Activated CD8-positive, alpha-beta memory T cell treated with anti-CD3 and anti-CD28 coated beads, Interleukin-2, amount 10 ng/mL, durations not matched to agents 7 days and 5 days (primary cell): ENCODE data around the gene PLCH1. TPM values are rescaled to one million over a fixed set of nuclear protein-coding genes. Genes with fewer than 3 reads are reported as not detected.

ENCODE experiments used
- ATAC-seq: fragments of 150-1000 bp; cut with Tn5 transposase; one replicate; pipeline ENCODE4 v1.10.0; 2021; ENCODE audit warnings: moderate library complexity
- CTCF ChIA-PET: fragments of 350-600 bp; sonication (Branson Sonifier 250); formaldehyde crosslinking; loops from one replicate; lab custom pipeline; 2021; ENCODE audit warnings: antibody characterized with exemption; lab: Charles Lee
- DNase-seq: peaks from one replicate; pipeline ENCODE4 v3.0.0-alpha.2; 2020
- H3K27ac Mint-ChIP-seq: one replicate; pipeline ENCODE4 v1.8.0; 2021; ENCODE audit warnings: mild to moderate bottlenecking, mixed read lengths
- H3K27me3 Mint-ChIP-seq: one replicate; pipeline ENCODE4 v1.8.0; 2021; ENCODE audit warnings: mixed read lengths
- H3K36me3 Mint-ChIP-seq: one replicate; pipeline ENCODE4 v1.8.0; 2021; ENCODE audit warnings: mild to moderate bottlenecking, mixed read lengths
- H3K4me1 Mint-ChIP-seq: one replicate; pipeline ENCODE4 v1.8.0; 2021; ENCODE audit warnings: mixed read lengths
- H3K4me3 Mint-ChIP-seq: one replicate; pipeline ENCODE4 v1.8.0; 2021; ENCODE audit warnings: mild to moderate bottlenecking, moderate library complexity, mixed read lengths
- H3K9me3 Mint-ChIP-seq: one replicate; pipeline ENCODE4 v1.8.0; 2022; ENCODE audit warnings: low read depth, mixed read lengths
- total RNA-seq, 2 experiments: library from RNA; stranded (reverse); gene quantifications; one replicate each; pipeline ENCODE4 v1.2.3, GENCODE V29; 2021

The PLCH1 gene
- total RNA-seq, 2 experiments from 2014 or later: 0.26 to 0.58 TPM

DNA sequence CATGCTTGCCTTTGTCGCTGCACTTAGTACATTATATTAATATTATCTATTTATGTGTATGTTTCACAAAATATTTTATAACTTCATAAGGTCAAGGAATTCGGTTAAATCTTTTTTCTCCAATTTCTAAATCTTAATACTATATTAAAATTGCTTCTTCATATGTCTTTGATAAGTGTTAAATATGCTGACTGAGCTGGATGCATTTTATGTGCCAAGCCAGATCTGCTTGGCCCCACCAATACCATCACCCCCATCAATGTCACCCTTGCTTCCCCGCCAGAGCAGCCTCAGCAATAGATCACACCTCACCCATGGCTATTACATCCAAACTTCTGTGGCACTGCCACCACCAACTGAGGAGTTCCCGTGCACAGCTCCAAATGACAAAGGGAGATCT, 287.3 kb downstream of the PLCH1 start:
- no peak overlapping the region for H3K4me3 Mint-ChIP-seq
- no peaks in the 10 kb centered on the region for H3K4me1 Mint-ChIP-seq
- no peak for ATAC-seq
- DNase-seq: no peak
- H3K27ac Mint-ChIP-seq: no peak overlapping the region
- CTCF ChIA-PET: no interaction called here
- no peaks in the 10 kb centered on the region for H3K36me3 Mint-ChIP-seq
- no peaks in the 10 kb centered on the region for H3K27me3 Mint-ChIP-seq
- H3K9me3 Mint-ChIP-seq: no peaks in the 10 kb centered on the region

DNA sequence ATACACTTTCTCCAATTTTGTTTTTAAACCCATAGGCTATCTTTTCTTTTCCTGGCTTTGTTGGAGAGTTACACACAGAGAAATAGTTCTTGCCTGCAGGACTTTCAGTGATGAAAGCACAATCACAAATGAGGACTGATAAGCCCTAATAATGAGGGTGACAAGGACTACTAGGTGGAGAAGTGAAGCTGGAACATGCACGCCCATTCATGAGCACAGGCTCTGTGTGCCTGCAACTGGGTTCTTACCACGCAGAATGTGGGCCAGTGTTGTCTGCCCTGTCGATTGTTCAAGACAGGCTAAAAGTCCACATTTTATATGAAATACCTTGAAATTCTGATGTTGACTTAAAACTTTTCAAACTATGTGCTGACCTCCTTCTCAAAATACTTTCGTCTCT, 289.1 kb downstream of the PLCH1 start:
- H3K36me3 Mint-ChIP-seq: no peaks in the 10 kb centered on the region
- no peak overlapping the region for H3K27ac Mint-ChIP-seq
- H3K27me3 Mint-ChIP-seq: no peaks in the 10 kb centered on the region
- no peak for DNase-seq
- no peak overlapping the region for H3K4me3 Mint-ChIP-seq
- no peaks in the 10 kb centered on the region for H3K4me1 Mint-ChIP-seq
- no peak for ATAC-seq
- no peaks in the 10 kb centered on the region for H3K9me3 Mint-ChIP-seq
- CTCF ChIA-PET: no interaction called here

DNA sequence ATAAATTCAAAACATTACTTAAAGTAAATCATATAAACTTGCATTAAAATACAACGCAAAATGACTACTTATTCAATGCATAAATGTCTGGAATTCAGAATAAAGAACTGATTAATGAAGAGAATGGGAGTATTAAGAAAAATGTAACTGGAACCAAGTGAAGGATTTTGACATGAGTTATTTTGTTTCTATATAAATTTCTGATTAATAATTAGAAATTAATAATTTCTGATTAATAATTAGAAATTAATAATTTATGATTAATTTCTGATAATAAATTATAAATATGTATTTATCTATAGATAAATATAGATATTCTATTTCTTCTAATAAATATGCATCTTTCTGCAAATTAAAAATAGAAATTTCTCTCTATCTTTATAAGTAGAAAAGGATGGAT, 291.4 kb downstream of the PLCH1 start:
- CTCF ChIA-PET: no interaction called here
- H3K36me3 Mint-ChIP-seq: no peaks in the 10 kb centered on the region
- ATAC-seq (no peak), DNase-seq (no peak)
- H3K4me3 Mint-ChIP-seq: no peak overlapping the region
- no peaks in the 10 kb centered on the region for H3K9me3 Mint-ChIP-seq
- H3K27me3 Mint-ChIP-seq: no peaks in the 10 kb centered on the region
- no peak overlapping the region for H3K27ac Mint-ChIP-seq
- H3K4me1 Mint-ChIP-seq: no peaks in the 10 kb centered on the region

DNA sequence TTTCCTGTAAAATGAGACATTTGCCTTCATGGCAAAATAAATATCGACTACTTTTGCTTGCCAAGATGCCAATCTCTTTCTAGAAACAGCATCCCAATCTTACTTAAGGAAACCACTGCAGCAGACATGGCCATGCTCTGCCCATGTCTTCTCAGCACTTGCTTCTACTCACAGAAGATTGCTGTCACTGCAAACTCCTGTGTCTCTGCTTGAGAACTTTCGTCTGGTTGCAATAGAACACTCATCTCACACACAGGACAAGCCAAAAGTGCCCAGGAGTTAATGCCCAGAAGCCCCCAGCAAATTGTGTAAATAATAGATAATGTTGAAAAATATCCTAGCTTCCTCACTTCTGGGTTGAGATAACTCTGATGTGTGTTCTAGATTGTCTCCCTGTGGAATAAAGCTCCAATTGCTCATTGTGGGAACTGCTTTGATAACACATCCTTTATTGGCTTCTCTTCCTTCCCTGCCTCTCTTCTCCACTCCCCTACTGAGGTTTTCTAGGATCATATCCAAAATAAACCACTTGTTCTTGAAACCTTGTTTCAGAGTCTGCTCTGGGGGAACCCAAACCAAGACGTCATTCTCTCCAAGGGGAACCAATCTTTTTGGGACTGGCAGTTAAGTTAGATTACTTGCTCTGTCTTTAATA, 295.1 kb downstream of the PLCH1 start:
- DNase-seq (no peak), ATAC-seq (no peak)
- CTCF ChIA-PET: no interaction called here
- Mint-ChIP-seq H3K4me3 (no peak overlapping the region), H3K9me3 (no peaks in the 10 kb centered on the region), H3K36me3 (no peaks in the 10 kb centered on the region), H3K27me3 (no peaks in the 10 kb centered on the region), H3K27ac (no peak overlapping the region), H3K4me1 (no peaks in the 10 kb centered on the region)

DNA sequence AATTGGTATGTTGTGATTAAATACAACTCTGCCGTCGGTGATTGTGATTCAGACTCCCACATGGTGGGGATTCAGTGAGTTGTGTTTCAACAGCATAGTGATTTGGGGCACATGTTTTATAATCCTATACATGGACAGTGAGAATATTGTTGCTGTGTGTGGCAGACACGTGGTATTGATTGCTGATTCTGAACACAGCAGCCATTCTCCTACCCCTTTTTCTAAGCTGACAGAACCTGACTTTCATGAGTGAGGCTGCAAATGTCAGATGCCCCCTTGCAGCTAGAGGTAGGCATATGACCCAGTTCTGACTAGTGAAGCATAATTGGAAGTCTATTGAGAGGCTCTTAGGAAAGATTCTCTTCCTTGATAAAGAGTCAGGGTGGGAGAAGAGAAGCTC, 296.3 kb downstream of the PLCH1 start:
- Mint-ChIP-seq H3K4me3 (no peak overlapping the region), H3K27ac (no peak overlapping the region), H3K4me1 (no peaks in the 10 kb centered on the region), H3K36me3 (no peaks in the 10 kb centered on the region), H3K9me3 (no peaks in the 10 kb centered on the region), H3K27me3 (no peaks in the 10 kb centered on the region)
- CTCF ChIA-PET: no interaction called here
- no peak for ATAC-seq
- DNase-seq: no peak

DNA sequence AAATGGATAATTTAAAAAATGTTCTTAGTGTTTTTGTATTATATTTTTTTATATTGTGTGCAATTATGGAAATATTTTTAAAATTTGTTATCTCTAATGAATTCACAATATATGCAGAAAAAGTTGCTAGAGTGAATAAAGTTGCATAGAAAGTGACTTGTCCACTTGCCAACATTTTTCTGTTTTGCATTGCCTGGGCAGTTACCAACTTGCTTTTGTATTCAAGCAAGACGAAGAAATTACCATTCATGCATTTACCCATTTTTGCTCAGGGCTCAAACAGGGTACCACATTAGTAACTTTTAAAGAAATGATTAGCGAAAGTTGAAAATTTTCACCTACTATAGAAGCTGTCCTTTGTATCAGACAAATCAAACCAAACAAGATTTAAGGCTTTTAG, 298.5 kb downstream of the PLCH1 start:
- Mint-ChIP-seq H3K4me3 (no peak overlapping the region), H3K36me3 (no peaks in the 10 kb centered on the region), H3K27ac (no peak overlapping the region), H3K9me3 (no peaks in the 10 kb centered on the region), H3K4me1 (no peaks in the 10 kb centered on the region), H3K27me3 (no peaks in the 10 kb centered on the region)
- ATAC-seq (no peak), DNase-seq (no peak)
- CTCF ChIA-PET: no interaction called here

DNA sequence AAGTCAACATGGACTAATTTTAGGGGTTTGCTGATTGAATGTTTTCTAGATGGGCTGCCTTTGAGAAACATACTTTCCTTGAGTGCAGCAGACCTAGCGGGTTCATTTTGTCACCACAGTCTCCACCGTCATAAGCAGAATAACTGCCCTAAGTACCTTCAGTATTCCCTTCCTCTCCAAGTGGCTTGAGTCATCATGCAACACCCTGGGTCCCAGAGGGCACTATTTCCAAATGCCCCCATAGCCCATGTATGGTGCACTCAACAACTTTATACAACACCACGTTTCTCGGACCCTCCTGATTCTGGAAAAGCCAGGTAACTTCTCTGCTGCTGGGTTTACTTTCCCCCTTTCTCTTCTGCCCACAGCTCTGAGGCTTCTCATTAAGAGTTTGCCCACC, 300.1 kb downstream of the PLCH1 start:
- no peak for ATAC-seq
- CTCF ChIA-PET: no interaction called here
- no peaks in the 10 kb centered on the region for H3K36me3 Mint-ChIP-seq

DNA sequence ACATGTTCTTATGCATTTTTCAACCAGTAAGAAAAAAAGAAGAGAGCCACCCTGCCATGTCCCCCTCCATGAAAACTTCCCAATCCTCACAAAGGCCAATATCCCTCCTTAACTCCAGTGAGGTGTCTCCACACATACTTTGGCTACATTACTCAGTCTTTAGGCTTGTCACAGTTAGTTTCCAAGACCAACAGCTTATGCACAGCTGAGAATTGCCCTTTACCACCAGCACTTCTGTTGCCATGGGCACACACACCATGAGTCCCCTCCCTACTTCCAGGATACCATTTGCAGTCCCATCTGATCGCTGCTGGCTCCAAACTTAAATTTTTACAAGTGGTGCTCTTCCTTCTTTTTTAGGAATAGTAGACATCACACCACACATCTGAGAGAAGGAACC, 301.1 kb downstream of the PLCH1 start:
- Mint-ChIP-seq H3K27ac (no peak overlapping the region), H3K4me1 (no peaks in the 10 kb centered on the region), H3K4me3 (no peak overlapping the region), H3K36me3 (no peaks in the 10 kb centered on the region), H3K9me3 (no peaks in the 10 kb centered on the region), H3K27me3 (no peaks in the 10 kb centered on the region)
- DNase-seq (no peak), ATAC-seq (no peak)
- CTCF ChIA-PET: no interaction called here

More for the DNA sequence above, 300.1 kb downstream of the PLCH1 start:
- no peak for DNase-seq
- Mint-ChIP-seq H3K27ac (no peak overlapping the region), H3K4me1 (no peaks in the 10 kb centered on the region), H3K9me3 (no peaks in the 10 kb centered on the region), H3K4me3 (no peak overlapping the region), H3K27me3 (no peaks in the 10 kb centered on the region)

DNA sequence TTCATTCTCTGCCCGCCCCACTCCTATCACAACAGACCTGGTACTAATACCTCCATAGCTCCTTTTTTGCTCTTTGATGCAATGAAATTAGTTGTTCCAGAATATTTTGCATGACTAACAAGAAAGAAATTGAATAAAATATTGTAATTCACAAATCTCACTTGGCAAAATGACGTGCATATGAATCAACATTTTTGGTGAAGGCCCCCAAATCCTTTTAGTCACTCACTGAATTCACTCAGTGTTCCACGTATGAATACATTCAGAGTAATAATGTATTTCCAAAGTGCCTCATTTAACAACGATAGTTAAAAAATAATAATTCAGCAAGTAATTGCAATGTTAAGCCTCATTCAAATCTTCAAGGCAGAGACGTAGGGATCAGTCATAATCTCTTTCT, 302.8 kb downstream of the PLCH1 start:
- Mint-ChIP-seq H3K27me3 (no peaks in the 10 kb centered on the region), H3K27ac (no peak overlapping the region), H3K36me3 (no peaks in the 10 kb centered on the region), H3K4me1 (no peaks in the 10 kb centered on the region), H3K4me3 (no peak overlapping the region), H3K9me3 (no peaks in the 10 kb centered on the region)
- DNase-seq: no peak
- CTCF ChIA-PET: no interaction called here
- ATAC-seq: no peak

DNA sequence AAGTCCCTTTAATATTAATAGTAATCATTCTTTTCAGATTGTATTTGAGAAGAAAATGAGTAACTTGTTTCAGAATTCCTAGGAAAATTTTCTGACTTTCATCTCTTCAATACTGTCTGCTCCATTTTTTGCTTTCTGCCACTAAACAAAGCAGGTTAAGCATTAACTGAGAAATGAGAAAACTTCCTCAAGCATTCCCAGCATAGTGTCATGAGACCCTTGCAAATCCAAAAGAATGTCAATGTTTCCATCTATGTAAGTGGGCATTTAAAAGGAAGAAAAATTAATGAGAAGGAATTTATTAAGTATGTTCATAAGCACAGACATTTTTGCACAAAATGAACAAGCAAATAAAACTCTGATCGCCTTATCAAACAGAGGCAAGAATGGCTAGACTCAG, 303.4 kb downstream of the PLCH1 start:
- H3K27ac Mint-ChIP-seq: no peak overlapping the region
- no peaks in the 10 kb centered on the region for H3K27me3 Mint-ChIP-seq
- DNase-seq (no peak), ATAC-seq (no peak)
- H3K9me3 Mint-ChIP-seq: no peaks in the 10 kb centered on the region
- no peaks in the 10 kb centered on the region for H3K4me1 Mint-ChIP-seq
- H3K36me3 Mint-ChIP-seq: no peaks in the 10 kb centered on the region
- H3K4me3 Mint-ChIP-seq: no peak overlapping the region
- CTCF ChIA-PET: no interaction called here

DNA sequence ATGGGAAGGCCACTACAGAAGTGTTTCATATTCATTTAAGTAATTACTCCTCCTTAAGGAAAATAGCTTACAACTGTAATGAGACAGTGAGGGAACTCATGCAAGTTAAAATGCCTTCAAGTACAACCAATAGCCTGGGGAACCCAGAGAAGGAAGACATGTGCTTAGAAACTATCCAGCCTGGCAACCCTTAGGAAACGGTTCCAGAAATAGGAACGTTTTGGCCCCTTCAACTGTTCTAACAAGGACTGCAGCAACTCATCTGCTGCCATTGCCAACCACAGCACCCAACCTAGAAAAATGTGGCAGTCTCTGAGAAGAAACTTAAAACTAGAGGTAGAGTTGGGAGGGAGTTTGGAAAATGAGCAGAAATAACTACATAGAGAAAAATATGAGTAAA, 303.8 kb downstream of the PLCH1 start:
- H3K4me1 Mint-ChIP-seq: no peaks in the 10 kb centered on the region
- no peaks in the 10 kb centered on the region for H3K27me3 Mint-ChIP-seq
- CTCF ChIA-PET: no interaction called here
- ATAC-seq (no peak), DNase-seq (no peak)
- H3K27ac Mint-ChIP-seq: no peak overlapping the region
- no peaks in the 10 kb centered on the region for H3K36me3 Mint-ChIP-seq
- H3K4me3 Mint-ChIP-seq: no peak overlapping the region
- no peaks in the 10 kb centered on the region for H3K9me3 Mint-ChIP-seq

DNA sequence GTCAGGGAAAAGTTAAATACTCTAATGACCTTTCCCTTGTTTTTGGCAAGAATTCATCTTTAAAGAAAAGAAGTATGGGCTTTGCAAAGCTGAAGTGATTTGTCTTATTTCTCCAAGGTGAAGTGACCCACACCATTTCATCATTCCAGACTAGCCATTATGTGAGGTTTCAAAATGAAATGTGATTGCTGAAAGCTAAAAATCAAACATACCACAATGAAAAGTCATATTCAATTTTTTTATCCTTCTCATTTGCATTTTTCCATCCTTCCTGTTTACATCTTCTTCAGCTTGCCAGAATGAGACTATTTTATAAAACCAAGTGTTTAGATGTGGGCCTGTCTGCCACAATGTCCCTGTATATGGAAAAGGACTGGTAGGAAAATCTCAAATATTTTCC, 309.1 kb downstream of the PLCH1 start:
- Mint-ChIP-seq H3K27me3 (no peaks in the 10 kb centered on the region), H3K4me3 (no peak overlapping the region), H3K36me3 (no peaks in the 10 kb centered on the region), H3K27ac (no peak overlapping the region), H3K9me3 (no peaks in the 10 kb centered on the region), H3K4me1 (no peaks in the 10 kb centered on the region)
- ATAC-seq: no peak
- DNase-seq: no peak
- CTCF ChIA-PET: no interaction called here

DNA sequence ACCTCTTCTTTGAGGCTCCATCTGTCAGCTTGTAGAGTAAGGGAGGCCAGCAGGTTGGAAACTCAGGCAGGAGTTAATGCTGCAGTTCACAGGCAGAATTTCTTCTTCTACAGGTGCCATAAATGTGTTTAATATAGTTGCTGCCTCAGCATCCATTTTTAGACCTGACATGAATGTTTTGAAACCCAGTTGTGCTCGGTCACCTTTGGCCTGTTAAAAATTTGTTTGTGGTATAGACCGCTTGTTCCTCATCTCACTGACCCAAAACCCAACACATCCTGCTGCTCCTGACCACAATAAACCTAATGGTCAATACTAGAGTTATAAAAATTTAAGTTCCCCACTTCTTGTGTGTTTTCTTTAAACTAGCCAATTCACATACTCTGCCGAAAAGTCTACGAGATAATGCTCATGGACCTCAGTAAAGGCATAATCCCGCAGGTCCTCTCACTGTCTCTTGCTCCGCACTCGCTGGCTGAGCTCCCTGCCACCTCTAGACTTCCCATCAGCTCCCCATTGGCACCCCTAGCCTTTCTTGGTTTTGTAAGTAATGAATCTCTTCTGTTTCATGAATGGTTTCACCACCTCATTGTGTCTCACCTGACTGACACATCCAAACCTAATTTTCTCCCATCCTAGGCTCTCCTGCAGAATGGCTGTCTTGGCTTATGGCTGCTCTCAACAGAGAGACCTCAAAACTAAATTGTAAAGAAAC, 312.9 kb downstream of the PLCH1 start:
- CTCF ChIA-PET: no interaction called here
- H3K9me3 Mint-ChIP-seq: no peaks in the 10 kb centered on the region
- no peak for ATAC-seq
- H3K27ac Mint-ChIP-seq: no peak overlapping the region
- H3K4me1 Mint-ChIP-seq: no peaks in the 10 kb centered on the region
- no peak for DNase-seq
- H3K36me3 Mint-ChIP-seq: no peaks in the 10 kb centered on the region
- no peaks in the 10 kb centered on the region for H3K27me3 Mint-ChIP-seq
- H3K4me3 Mint-ChIP-seq: no peak overlapping the region

DNA sequence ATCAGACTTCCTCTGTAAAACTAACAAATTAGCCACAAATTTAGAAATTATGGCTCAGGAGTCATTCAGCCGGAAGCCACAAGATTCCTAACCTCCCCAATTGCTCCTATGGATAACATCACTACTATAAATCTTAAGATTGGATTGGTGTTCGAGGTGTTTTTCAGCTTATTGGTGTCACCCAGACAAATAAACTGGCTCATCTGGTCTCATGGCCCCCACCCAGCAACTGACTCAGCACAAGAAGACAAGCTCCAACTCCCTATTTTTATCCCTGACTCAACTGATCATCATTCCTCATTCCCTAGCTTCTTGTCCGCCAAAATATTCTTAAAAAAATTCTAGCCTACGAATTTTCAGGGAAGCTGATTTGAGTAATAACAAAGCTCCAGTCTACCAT, 316.3 kb downstream of the PLCH1 start:
- peaks cover 4% of the 10 kb centered on the region for H3K9me3 Mint-ChIP-seq
- DNase-seq: no peak
- H3K4me3 Mint-ChIP-seq: no peak overlapping the region
- no peak for ATAC-seq
- CTCF ChIA-PET: no interaction called here
- H3K27me3 Mint-ChIP-seq: no peaks in the 10 kb centered on the region
- H3K4me1 Mint-ChIP-seq: no peaks in the 10 kb centered on the region
- no peak overlapping the region for H3K27ac Mint-ChIP-seq
- no peaks in the 10 kb centered on the region for H3K36me3 Mint-ChIP-seq
